ENCODE measurements around the gene COL19A1.
"Not testable (repeated sequence)": the region's sequence is repeated elsewhere in the genome, so short reads cannot be mapped to it uniquely, and the experiment has no call there.

COL19A1 gene

GRCh38 chr6:69881322-69882151 lies 15.2 kb downstream of the COL19A1 start:
- in situ Hi-C loops (cut with MboI; ENCODE audit: low pct_unique_long_range_greater_than_20kb, low sequenced_read_pairs, unreplicated experiment) = no loop called here

GRCh38 chr6:69883551-69883950 lies 17.2 kb downstream of the COL19A1 start:
- no peak for DNase-seq (ENCODE audit: low spot score)
- in situ Hi-C loops (cut with MboI; ENCODE audit: low pct_unique_long_range_greater_than_20kb, low sequenced_read_pairs, unreplicated experiment) = no loop called here
- no peak for TF ChIP-seq CTCF (IDR thresholded peaks at IDR 0.05; ENCODE audit: extremely low read depth, insufficient read depth, missing control alignments)

More at GRCh38 chr6:69881322-69882151, 15.2 kb downstream of the COL19A1 start:
- TF ChIP-seq CTCF (IDR thresholded peaks at IDR 0.05; ENCODE audit: extremely low read depth, insufficient read depth, missing control alignments) = no peak
- peak; percentile 40 for DNase-seq (ENCODE audit: low spot score)

- no peak for TF ChIP-seq CTCF (IDR thresholded peaks at IDR 0.05; ENCODE audit: extremely low read depth, insufficient read depth, missing control alignments)
- in situ Hi-C loops (cut with MboI; ENCODE audit: low pct_unique_long_range_greater_than_20kb, low sequenced_read_pairs, unreplicated experiment) = no loop called here
- no peak for DNase-seq (ENCODE audit: low spot score)
Measured at GRCh38 chr6:69884231-69884630, 17.9 kb downstream of the COL19A1 start.

- DNase-seq (ENCODE audit: low spot score) = peak; percentile 19
- no peak for TF ChIP-seq CTCF (IDR thresholded peaks at IDR 0.05; ENCODE audit: extremely low read depth, insufficient read depth, missing control alignments)
- in situ Hi-C loops (cut with MboI; ENCODE audit: low pct_unique_long_range_greater_than_20kb, low sequenced_read_pairs, unreplicated experiment) = no loop called here
Measured at GRCh38 chr6:69887026-69887425, 20.7 kb downstream of the COL19A1 start.

GRCh38 chr6:69887714-69888345 lies 21.5 kb downstream of the COL19A1 start:
- in situ Hi-C loops (cut with MboI; ENCODE audit: low pct_unique_long_range_greater_than_20kb, low sequenced_read_pairs, unreplicated experiment) = no loop called here
- DNase-seq (ENCODE audit: low spot score) = no peak
- no peak for TF ChIP-seq CTCF (IDR thresholded peaks at IDR 0.05; ENCODE audit: extremely low read depth, insufficient read depth, missing control alignments)

- no peak for TF ChIP-seq CTCF (IDR thresholded peaks at IDR 0.05; ENCODE audit: extremely low read depth, insufficient read depth, missing control alignments)
- in situ Hi-C loops (cut with MboI; ENCODE audit: low pct_unique_long_range_greater_than_20kb, low sequenced_read_pairs, unreplicated experiment) = no loop called here
- no peak for DNase-seq (ENCODE audit: low spot score)
Measured at GRCh38 chr6:69888482-69889233, 22.3 kb downstream of the COL19A1 start.

- in situ Hi-C loops (cut with MboI; ENCODE audit: low pct_unique_long_range_greater_than_20kb, low sequenced_read_pairs, unreplicated experiment); DNase-seq (ENCODE audit: low spot score): not testable (repeated sequence)
Measured at GRCh38 chr6:69889234-69889974, 23.0 kb downstream of the COL19A1 start.

GRCh38 chr6:69892561-69892960 lies 26.2 kb downstream of the COL19A1 start:
- DNase-seq (ENCODE audit: low spot score); in situ Hi-C loops (cut with MboI; ENCODE audit: low pct_unique_long_range_greater_than_20kb, low sequenced_read_pairs, unreplicated experiment): not testable (repeated sequence)

- DNase-seq (ENCODE audit: low spot score); in situ Hi-C loops (cut with MboI; ENCODE audit: low pct_unique_long_range_greater_than_20kb, low sequenced_read_pairs, unreplicated experiment): not testable (repeated sequence)
Measured at GRCh38 chr6:69893266-69893665, 26.9 kb downstream of the COL19A1 start.

All from GM13977 (cell line).